Upper lobe of left lung (tissue), 6 donors: ENCODE measurements around the gene SULT1E1. TPM values are rescaled to one million over a fixed set of nuclear protein-coding genes. Genes with fewer than 3 reads are reported as not detected.

Source experiments
- ATAC-seq, 2 donors: fragments of 200-7000 bp; cut with Tn5 transposase; one replicate each; pipeline ENCODE4 v1.9.1; 2022; ENCODE audit warnings: mild to moderate bottlenecking in 2 of 2, moderate library complexity in 2 of 2; ENCODE audit not compliant: low FRiP score in 2 of 2
- DNase-seq, 2 donors: peaks; one replicate each; pipeline ENCODE4 v3.0.0-alpha.2; 2019 to 2020
- H3K27ac ChIP-seq, 4 donors: fragments of 200-600 bp; sonication (generic); one replicate each; pipeline ENCODE4 v1.5.1; 2016 to 2019
- H3K27me3 ChIP-seq, 4 donors: fragments of 200-600 bp; sonication (generic); one replicate each; pipeline ENCODE4 v1.5.1; 2017 to 2019
- H3K36me3 ChIP-seq, 4 donors: fragments of 200-600 bp; sonication (generic); one replicate each; pipeline ENCODE4 v1.5.1; 2016 to 2019
- H3K4me1 ChIP-seq, 4 donors: fragments of 200-600 bp; sonication (generic); one replicate each; pipeline ENCODE4 v1.5.1; 2018 to 2019
- H3K4me3 ChIP-seq, 4 donors: fragments of 200-600 bp; sonication (generic); one replicate each; pipeline ENCODE4 v1.5.1; 2017 to 2019; ENCODE audit warnings: mild to moderate bottlenecking in 2 of 4, moderate library complexity in 1 of 4
- H3K9me3 ChIP-seq, 4 donors: fragments of 200-600 bp; sonication (generic); one replicate each; pipeline ENCODE4 v1.5.1; 2018 to 2019
- EP300 ChIP-seq, 4 donors: sonication (generic); formaldehyde crosslinking; IDR thresholded peaks; one replicate each; pipeline ENCODE4 v1.5.1; 2017; ENCODE audit warnings: antibody characterized with exemption in 4 of 4, control low read depth in 2 of 4
- POLR2A ChIP-seq, 4 donors: fragments of 450-650 bp; IDR thresholded peaks; one replicate each; pipeline ENCODE4 v1.5.1; 2016 to 2017; ENCODE audit warnings: antibody characterized with exemption in 4 of 4, mild to moderate bottlenecking in 2 of 4
- POLR2AphosphoS5 ChIP-seq, 2 donors: sonication (generic); formaldehyde crosslinking; IDR thresholded peaks; one replicate each; pipeline ENCODE4 v1.5.1; 2017; ENCODE audit warnings: antibody characterized with exemption in 2 of 2
- WGBS, 2 donors: methylation state at CpG; one replicate each; pipeline ENCODE4 v1.1.5; 2017 to 2018; 5-methylcytosine and 5-hydroxymethylcytosine counted together
- total RNA-seq, 6 donors: library from RNA; depleted of rRNA in 4 of 6; stranded (reverse); fragments of >200 nt in 4 of 6; gene quantifications; one replicate each; pipeline versions ENCODE4 v1.1.0 to v1.2.1, GENCODE V29; 2016 to 2021
- TF ChIP-seq, protein P1 (sequence below), 6 experiments: fragments of 450-650 bp in 4 of 6; fragments of 200-600 bp in 2 of 6; sonication (generic) in 2 of 6; IDR thresholded peaks; one replicate each; pipeline ENCODE4 v1.5.1; 2016 to 2019; ENCODE audit warnings: antibody characterized with exemption in 6 of 6
- donor health status: DM: no; HTN: no; CAD: no; lungs with moderate emphysema.
- donor health status: DM: no; HTN: yes; CAD: no; lungs with severe emphysema.

Gene SULT1E1
- total RNA-seq, 6 donors from 2014 or later, result 1.2 to 4.3 (median 2.2) TPM; not detected in 1

DNA sequence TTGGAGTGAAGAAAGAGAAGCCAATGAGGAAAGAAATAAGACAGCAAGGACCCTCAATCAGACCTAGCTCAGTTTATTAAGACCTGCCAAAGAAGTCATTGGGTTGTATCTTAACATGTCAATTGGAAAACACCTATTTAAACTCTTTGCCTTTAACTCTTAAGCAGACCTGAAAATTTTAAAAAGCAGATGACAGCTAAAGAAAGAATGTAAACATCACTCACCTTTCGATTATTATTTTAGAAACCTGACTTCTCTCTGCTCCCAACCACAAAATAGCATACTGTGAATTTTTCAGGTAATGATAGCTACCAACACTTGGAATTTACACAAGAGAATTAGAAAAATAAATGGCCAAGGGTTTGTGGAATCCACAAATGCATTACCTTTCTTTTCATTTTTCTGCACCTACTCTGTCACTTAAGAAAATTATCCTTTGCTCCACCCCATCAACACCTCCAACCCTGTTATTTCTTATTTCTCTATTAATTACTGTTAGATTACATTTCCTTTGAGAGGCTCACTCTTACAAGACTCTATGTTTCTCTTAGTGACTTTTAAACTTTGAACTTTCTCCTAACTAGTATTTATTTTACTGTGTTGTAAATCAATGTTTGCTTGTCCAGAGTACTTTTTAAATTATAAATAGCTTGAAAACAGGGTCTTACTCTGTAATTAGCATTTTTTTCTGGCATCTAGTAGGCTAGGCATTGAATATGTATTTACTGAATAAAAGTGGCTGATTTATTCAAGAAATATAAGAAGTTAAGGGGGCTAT is 765 bp upstream of the SULT1E1 start:
- H3K4me1 ChIP-seq, result peaks cover 0 to 6% (median 0%) of the 10 kb centered on the region in 4 donors
- no peaks in the 10 kb centered on the region for H3K27me3 ChIP-seq
- no peaks in the 10 kb centered on the region for H3K36me3 ChIP-seq
- no peak for ATAC-seq
- no peak for DNase-seq
- H3K4me3 ChIP-seq, result no peak overlapping the region
- no peak overlapping the region for H3K27ac ChIP-seq
- WGBS, 2 donors, result 78 to 80% methylated on average over 1 of the region's 1 CpG
- TF ChIP-seq POLR2AphosphoS5 (IDR thresholded peaks at IDR 0.05) (no peak), EP300 (IDR thresholded peaks at IDR 0.05) (no peak), POLR2A (IDR thresholded peaks at IDR 0.05) (no peak)
- TF ChIP-seq, protein P1, sequence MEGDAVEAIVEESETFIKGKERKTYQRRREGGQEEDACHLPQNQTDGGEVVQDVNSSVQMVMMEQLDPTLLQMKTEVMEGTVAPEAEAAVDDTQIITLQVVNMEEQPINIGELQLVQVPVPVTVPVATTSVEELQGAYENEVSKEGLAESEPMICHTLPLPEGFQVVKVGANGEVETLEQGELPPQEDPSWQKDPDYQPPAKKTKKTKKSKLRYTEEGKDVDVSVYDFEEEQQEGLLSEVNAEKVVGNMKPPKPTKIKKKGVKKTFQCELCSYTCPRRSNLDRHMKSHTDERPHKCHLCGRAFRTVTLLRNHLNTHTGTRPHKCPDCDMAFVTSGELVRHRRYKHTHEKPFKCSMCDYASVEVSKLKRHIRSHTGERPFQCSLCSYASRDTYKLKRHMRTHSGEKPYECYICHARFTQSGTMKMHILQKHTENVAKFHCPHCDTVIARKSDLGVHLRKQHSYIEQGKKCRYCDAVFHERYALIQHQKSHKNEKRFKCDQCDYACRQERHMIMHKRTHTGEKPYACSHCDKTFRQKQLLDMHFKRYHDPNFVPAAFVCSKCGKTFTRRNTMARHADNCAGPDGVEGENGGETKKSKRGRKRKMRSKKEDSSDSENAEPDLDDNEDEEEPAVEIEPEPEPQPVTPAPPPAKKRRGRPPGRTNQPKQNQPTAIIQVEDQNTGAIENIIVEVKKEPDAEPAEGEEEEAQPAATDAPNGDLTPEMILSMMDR (IDR thresholded peaks at IDR 0.05), result no peak
- no peaks in the 10 kb centered on the region for H3K9me3 ChIP-seq

DNA sequence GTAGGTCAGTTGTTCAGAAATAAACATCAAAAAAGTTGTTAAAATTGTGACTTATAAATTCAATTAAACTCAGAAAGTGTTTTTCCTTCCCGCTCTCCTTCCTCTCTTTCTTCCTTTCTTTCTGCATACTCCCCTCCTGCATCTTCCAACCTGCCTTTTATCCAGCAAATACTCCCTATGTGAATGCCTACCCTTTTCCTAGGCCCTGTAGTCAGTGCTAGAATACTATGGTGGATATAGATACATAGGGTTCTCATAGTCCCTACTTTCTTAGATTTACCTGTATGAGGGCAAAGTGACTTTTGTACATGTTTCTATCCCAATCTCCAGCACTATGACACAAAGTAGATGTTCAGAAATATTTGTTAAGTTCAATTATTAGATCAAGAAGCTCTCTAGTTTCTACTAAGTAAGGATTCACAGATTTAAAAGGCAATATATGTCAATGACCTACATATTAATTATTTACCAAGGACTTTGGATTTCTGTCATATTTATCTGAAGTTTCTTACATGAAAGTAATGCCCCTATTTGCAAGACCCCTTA is 732 bp downstream of the SULT1E1 start:
- Histone ChIP-seq H3K4me3 (no peak overlapping the region), H3K27ac (no peak overlapping the region), H3K9me3 (no peaks in the 10 kb centered on the region), H3K27me3 (no peaks in the 10 kb centered on the region), H3K36me3 (no peaks in the 10 kb centered on the region), H3K4me1 (peaks cover 0 to 6% (median 0%) of the 10 kb centered on the region in 4 donors)
- TF ChIP-seq EP300 (IDR thresholded peaks at IDR 0.05), result no peak
- TF ChIP-seq, protein P1 (IDR thresholded peaks at IDR 0.05), result no peak
- no peak for TF ChIP-seq POLR2AphosphoS5 (IDR thresholded peaks at IDR 0.05)
- no peak for TF ChIP-seq POLR2A (IDR thresholded peaks at IDR 0.05)
- 87 to 93% methylated on average over 1 of the region's 1 CpG for WGBS, 2 donors
- ATAC-seq (no peak), DNase-seq (no peak)

- TF ChIP-seq, protein P1 (IDR thresholded peaks at IDR 0.05), result no peak
- TF ChIP-seq POLR2AphosphoS5 (IDR thresholded peaks at IDR 0.05) (no peak), EP300 (IDR thresholded peaks at IDR 0.05) (no peak), POLR2A (IDR thresholded peaks at IDR 0.05) (no peak)
- WGBS, 2 donors, result 3 to 12% methylated on average over 1 of the region's 1 CpG
- DNase-seq, result no peak
Measured at GRCh38 chr4:69858690-69859089, 1.3 kb downstream of the SULT1E1 start.

DNA sequence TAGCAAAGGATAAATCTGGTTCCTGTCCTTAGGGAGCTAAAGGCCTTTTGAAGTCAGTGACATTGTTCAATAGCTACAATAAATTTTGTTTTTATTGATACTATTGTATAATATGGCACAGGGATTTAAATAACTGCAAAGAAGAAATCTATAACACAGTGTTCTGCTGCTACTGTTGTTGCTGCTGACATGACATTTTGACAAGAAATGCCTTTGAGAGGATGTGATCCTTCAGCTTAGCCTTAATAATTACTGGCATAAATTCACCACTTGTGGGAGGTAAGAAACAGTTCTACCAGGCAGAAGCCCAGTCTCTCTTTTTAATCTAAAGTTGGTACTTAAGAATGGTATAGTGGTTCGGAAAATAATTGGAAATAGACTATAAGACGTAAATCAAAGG is 4.1 kb downstream of the SULT1E1 start:
- ATAC-seq (no peak), DNase-seq (no peak)
- no peaks in the 10 kb centered on the region for H3K27me3 ChIP-seq
- no peak overlapping the region for H3K4me3 ChIP-seq
- no peaks in the 10 kb centered on the region for H3K9me3 ChIP-seq
- no peak overlapping the region for H3K27ac ChIP-seq
- no peak for TF ChIP-seq POLR2A (IDR thresholded peaks at IDR 0.05)
- TF ChIP-seq EP300 (IDR thresholded peaks at IDR 0.05), result no peak
- TF ChIP-seq, protein P1 (IDR thresholded peaks at IDR 0.05), result no peak
- no peak for TF ChIP-seq POLR2AphosphoS5 (IDR thresholded peaks at IDR 0.05)
- 86 to 91% methylated on average over 2 of the region's 2 CpGs for WGBS, 2 donors
- H3K36me3 ChIP-seq, result no peaks in the 10 kb centered on the region
- H3K4me1 ChIP-seq, result peaks cover 0 to 6% (median 0%) of the 10 kb centered on the region in 4 donors

More at GRCh38 chr4:69858690-69859089, 1.3 kb downstream of the SULT1E1 start:
- no peak for ATAC-seq
- H3K36me3 ChIP-seq, result no peaks in the 10 kb centered on the region
- H3K4me3 ChIP-seq, result no peak overlapping the region
- no peaks in the 10 kb centered on the region for H3K27me3 ChIP-seq
- H3K27ac ChIP-seq, result no peak overlapping the region
- peaks cover 0 to 6% (median 0%) of the 10 kb centered on the region in 4 donors for H3K4me1 ChIP-seq
- no peaks in the 10 kb centered on the region for H3K9me3 ChIP-seq
